H9 (cell line): ENCODE data around the gene TRIM50. TPM values are rescaled to one million over a fixed set of nuclear protein-coding genes. Genes with fewer than 3 reads are reported as not detected.

Source experiments
- DNase-seq: peaks from one replicate; pipeline ENCODE4 v3.0.0-alpha.2; 2017
- H2AFZ ChIP-seq: one replicate; pipeline ENCODE4 v1.6.1; 2013; ENCODE audit warnings: mild to moderate bottlenecking, low read length, control low read depth, moderate library complexity
- H2AK5ac ChIP-seq: 2 replicates; pipeline ENCODE4 v1.6.1; 2013; ENCODE audit warnings: low read length, control low read depth, mixed read lengths; ENCODE audit not compliant: insufficient read length
- H2BK120ac ChIP-seq: one replicate; pipeline ENCODE4 v1.6.1; 2013; ENCODE audit warnings: low read depth, mild to moderate bottlenecking, low read length, control low read depth, inconsistent platforms; ENCODE audit not compliant: poor library complexity, severe bottlenecking
- H2BK12ac ChIP-seq: 2 replicates; pipeline ENCODE4 v1.6.1; 2013; ENCODE audit warnings: low read length, control low read depth, mixed read lengths, low read depth; ENCODE audit not compliant: insufficient read length
- H2BK15ac ChIP-seq: 2 replicates; pipeline ENCODE4 v1.6.1; 2013; ENCODE audit warnings: low read depth, low read length, control low read depth
- H2BK20ac ChIP-seq: one replicate; pipeline ENCODE4 v1.6.1; 2013; ENCODE audit warnings: low read depth, mild to moderate bottlenecking, low read length, control low read depth, inconsistent platforms; ENCODE audit not compliant: poor library complexity, severe bottlenecking
- H2BK5ac ChIP-seq: 2 replicates; pipeline ENCODE4 v1.6.1; 2013; ENCODE audit warnings: low read length, control low read depth, mixed read lengths; ENCODE audit not compliant: insufficient read length
- H3K14ac ChIP-seq: 2 replicates; pipeline ENCODE4 v1.6.1; 2013; ENCODE audit warnings: low read length, control low read depth; ENCODE audit not compliant: insufficient read depth
- H3K18ac ChIP-seq: 2 replicates; pipeline ENCODE4 v1.6.1; 2013; ENCODE audit warnings: low read depth, mild to moderate bottlenecking, mixed read lengths, low read length, control low read depth; ENCODE audit not compliant: insufficient read length
- H3K23ac ChIP-seq: 2 replicates; pipeline ENCODE4 v1.6.1; 2013; ENCODE audit warnings: low read length, control low read depth, mixed read lengths, low read depth; ENCODE audit not compliant: insufficient read length
- H3K23me2 ChIP-seq: 2 replicates; pipeline ENCODE4 v1.6.1; 2013; ENCODE audit warnings: low read depth, mild to moderate bottlenecking, mixed read lengths, low read length, control low read depth; ENCODE audit not compliant: insufficient read length, poor library complexity, severe bottlenecking
- H3K27ac ChIP-seq: 2 replicates; pipeline ENCODE4 v1.5.1; 2013; ENCODE audit warnings: low read length, control low read depth, mixed read lengths, low read depth; ENCODE audit not compliant: insufficient read length
- H3K27me3 ChIP-seq: 2 replicates; pipeline ENCODE4 v1.6.1; 2013; ENCODE audit warnings: low read length, control low read depth, inconsistent platforms; ENCODE audit not compliant: insufficient read depth
- H3K4ac ChIP-seq: 2 replicates; pipeline ENCODE4 v1.6.1; 2013; ENCODE audit warnings: low read depth, mild to moderate bottlenecking, control low read depth, inconsistent platforms, low read length, moderate library complexity
- H3K4me1 ChIP-seq: 2 replicates; pipeline ENCODE4 v1.6.1; 2013; ENCODE audit warnings: low read length, control low read depth, inconsistent platforms; ENCODE audit not compliant: insufficient read depth
- H3K4me2 ChIP-seq: 2 replicates; pipeline ENCODE4 v1.6.1; 2013; ENCODE audit warnings: low read length, control low read depth, mixed read lengths; ENCODE audit not compliant: insufficient read length, insufficient read depth
- H3K56ac ChIP-seq: 2 replicates; pipeline ENCODE4 v1.6.1; 2013; ENCODE audit warnings: low read depth, mild to moderate bottlenecking, mixed read lengths, low read length, control low read depth; ENCODE audit not compliant: insufficient read length
- H3K79me1 ChIP-seq: 2 replicates; pipeline ENCODE4 v1.6.1; 2013; ENCODE audit warnings: low read depth, mild to moderate bottlenecking, moderate library complexity, low read length, control low read depth, inconsistent platforms; ENCODE audit not compliant: insufficient read depth, poor library complexity, severe bottlenecking
- H3K79me2 ChIP-seq: 2 replicates; pipeline ENCODE4 v1.6.1; 2013; ENCODE audit warnings: low read length, control low read depth, inconsistent platforms; ENCODE audit not compliant: insufficient read depth
- H3K9ac ChIP-seq: 2 replicates; pipeline ENCODE4 v1.6.1; 2013; ENCODE audit warnings: low read length, control low read depth, mixed read lengths; ENCODE audit not compliant: insufficient read length; ENCODE audit errors: extremely low read depth
- H3K9me3 ChIP-seq: one replicate; pipeline ENCODE4 v1.6.1; 2013; ENCODE audit warnings: low read depth, low read length, inconsistent platforms; ENCODE audit not compliant: control insufficient read depth
- H3T11ph ChIP-seq: one replicate; pipeline ENCODE4 v1.6.1; 2013; ENCODE audit warnings: mild to moderate bottlenecking, low read length, control low read depth, inconsistent platforms
- H4K20me1 ChIP-seq: one replicate; pipeline ENCODE4 v1.6.1; 2013; ENCODE audit not compliant: control insufficient read depth, insufficient read length, insufficient read depth
- H4K5ac ChIP-seq: 2 replicates; pipeline ENCODE4 v1.6.1; 2013; ENCODE audit warnings: low read depth, mild to moderate bottlenecking, mixed read lengths, low read length, control low read depth; ENCODE audit not compliant: insufficient read length
- H4K8ac ChIP-seq: replicated peaks from 2 replicates; pipeline ENCODE4 v1.6.1; 2013; ENCODE audit warnings: low read length, control low read depth, mixed read lengths, low read depth; ENCODE audit not compliant: insufficient read length
- H4K91ac ChIP-seq: 2 replicates; pipeline ENCODE4 v1.6.1; 2013; ENCODE audit warnings: low read depth, mild to moderate bottlenecking, moderate library complexity, mixed read lengths, low read length, control low read depth; ENCODE audit not compliant: insufficient read length
- H3K27ac Mint-ChIP-seq, 3 experiments: 2 replicates in 2 of 3; 3 replicates in 1 of 3; pipeline ENCODE4 v1.8.0; 2020 to 2021; ENCODE audit warnings: mixed read lengths in 3 of 3, mild to moderate bottlenecking in 1 of 3, moderate library complexity in 1 of 3
- H3K27me3 Mint-ChIP-seq: 2 replicates; pipeline ENCODE4 v1.8.0; 2021; ENCODE audit warnings: low read depth, mild to moderate bottlenecking, moderate library complexity, mixed read lengths
- H3K36me3 Mint-ChIP-seq, 3 experiments: 2 replicates in 2 of 3; 3 replicates in 1 of 3; pipeline ENCODE4 v1.8.0; 2020 to 2021; ENCODE audit warnings: low read depth in 3 of 3, mixed read lengths in 3 of 3; ENCODE audit not compliant: insufficient read depth in 1 of 3
- H3K4me1 Mint-ChIP-seq, 2 experiments: 2 replicates each; pipeline ENCODE4 v1.8.0; 2020; ENCODE audit warnings: mixed read lengths in 2 of 2
- H3K4me3 Mint-ChIP-seq, 2 experiments: 2 replicates in 1 of 2; 3 replicates in 1 of 2; pipeline ENCODE4 v1.8.0; 2020 to 2021; ENCODE audit warnings: mild to moderate bottlenecking in 2 of 2, mixed read lengths in 2 of 2, moderate library complexity in 1 of 2
- H3K9me3 Mint-ChIP-seq, 2 experiments: 2 replicates in 1 of 2; 3 replicates in 1 of 2; pipeline ENCODE4 v1.8.0; 2020; ENCODE audit warnings: mild to moderate bottlenecking in 2 of 2, mixed read lengths in 2 of 2, moderate library complexity in 1 of 2
- WGBS: extraction: QIAGEN DNeasy Blood & Tissue Kit; methylation state at CpG from one replicate; pipeline ENCODE4 v1.1.7; 2013; ENCODE audit warnings: missing lambda C conversion rate, low lambda C conversion rate, mixed read lengths; ENCODE audit not compliant: insufficient read length; ENCODE audit errors: extremely low coverage; 5-methylcytosine and 5-hydroxymethylcytosine counted together
- total RNA-seq: library from RNA; stranded (reverse); gene quantifications from 2 replicates; pipeline ENCODE4 v1.2.1, GENCODE V29; 2021
- TF ChIP-seq, protein P1 (sequence below): fragments of 200-600 bp; sonication (generic); conservative IDR thresholded peaks from 3 replicates; pipeline ENCODE4 v1.8.0; 2021; ENCODE audit warnings: antibody characterized with exemption, mild to moderate bottlenecking

Gene TRIM50
- total RNA-seq, 1 experiment from 2014 or later, result not detected

DNA sequence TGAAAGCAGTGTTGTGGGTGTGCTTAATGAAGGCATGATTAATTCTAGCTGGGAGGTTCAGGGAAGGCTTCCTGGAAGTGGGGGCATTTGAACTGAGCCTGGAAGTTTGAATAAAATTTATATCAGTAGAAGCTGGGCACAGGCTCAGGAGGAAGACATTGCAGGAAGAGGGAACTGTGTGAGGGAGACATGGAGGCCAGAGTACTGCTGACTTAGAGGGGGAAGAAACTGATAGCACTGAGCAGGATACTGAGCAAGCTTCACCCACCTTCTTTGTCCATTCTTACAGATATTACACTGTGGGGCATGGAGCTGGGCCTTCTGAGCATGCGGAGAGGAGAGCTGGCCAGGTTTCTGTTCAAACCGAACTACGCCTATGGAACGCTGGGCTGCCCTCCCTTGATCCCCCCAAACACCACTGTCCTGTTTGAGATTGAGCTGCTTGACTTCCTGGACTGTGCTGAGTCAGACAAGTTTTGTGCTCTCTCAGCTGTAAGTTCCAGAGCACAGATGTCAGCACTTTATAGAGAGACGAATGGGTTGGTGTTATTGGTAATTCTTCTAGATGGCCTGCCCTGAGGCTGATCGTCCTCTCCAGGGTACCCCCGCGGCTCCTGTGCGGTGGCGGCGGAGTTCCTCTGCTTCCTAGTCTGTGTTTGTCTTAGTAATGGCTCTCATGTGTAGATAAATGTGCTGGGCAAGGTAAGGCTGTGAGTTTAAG, 2.1 kb upstream of the TRIM50 start:
- no peak overlapping the region for H4K8ac ChIP-seq
- H3K79me1 ChIP-seq, result no peaks in the 10 kb centered on the region
- TF ChIP-seq, protein P1, sequence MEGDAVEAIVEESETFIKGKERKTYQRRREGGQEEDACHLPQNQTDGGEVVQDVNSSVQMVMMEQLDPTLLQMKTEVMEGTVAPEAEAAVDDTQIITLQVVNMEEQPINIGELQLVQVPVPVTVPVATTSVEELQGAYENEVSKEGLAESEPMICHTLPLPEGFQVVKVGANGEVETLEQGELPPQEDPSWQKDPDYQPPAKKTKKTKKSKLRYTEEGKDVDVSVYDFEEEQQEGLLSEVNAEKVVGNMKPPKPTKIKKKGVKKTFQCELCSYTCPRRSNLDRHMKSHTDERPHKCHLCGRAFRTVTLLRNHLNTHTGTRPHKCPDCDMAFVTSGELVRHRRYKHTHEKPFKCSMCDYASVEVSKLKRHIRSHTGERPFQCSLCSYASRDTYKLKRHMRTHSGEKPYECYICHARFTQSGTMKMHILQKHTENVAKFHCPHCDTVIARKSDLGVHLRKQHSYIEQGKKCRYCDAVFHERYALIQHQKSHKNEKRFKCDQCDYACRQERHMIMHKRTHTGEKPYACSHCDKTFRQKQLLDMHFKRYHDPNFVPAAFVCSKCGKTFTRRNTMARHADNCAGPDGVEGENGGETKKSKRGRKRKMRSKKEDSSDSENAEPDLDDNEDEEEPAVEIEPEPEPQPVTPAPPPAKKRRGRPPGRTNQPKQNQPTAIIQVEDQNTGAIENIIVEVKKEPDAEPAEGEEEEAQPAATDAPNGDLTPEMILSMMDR, result no peak
- H3K23ac ChIP-seq, result no peak overlapping the region
- no peak overlapping the region for H3K27ac ChIP-seq
- H3T11ph ChIP-seq, result no peak overlapping the region
- Mint-ChIP-seq H3K9me3 (no peaks in the 10 kb centered on the region), H3K27me3 (peaks cover 2% of the 10 kb centered on the region), H3K4me3 (no peak overlapping the region), H3K4me1 (peaks cover 12 to 24% of the 10 kb centered on the region in 2 experiments), H3K36me3 (no peaks in the 10 kb centered on the region), H3K27ac (no peak overlapping the region)
- DNase-seq, result no peak
- H3K4me2 ChIP-seq, result no peak overlapping the region
- H3K23me2 ChIP-seq, result no peaks in the 10 kb centered on the region
- no peak overlapping the region for H2AFZ ChIP-seq
- H2BK120ac ChIP-seq, result no peak overlapping the region
- no peaks in the 10 kb centered on the region for H3K79me2 ChIP-seq
- H3K9ac ChIP-seq, result no peak overlapping the region
- H3K4me1 ChIP-seq, result 0 out of 2 replicates have a peak, but pooled peaks cover 2% of the 10 kb centered on the region
- no peak overlapping the region for H3K56ac ChIP-seq
- no peak overlapping the region; the same call in 1 of the 2 replicates for H3K14ac ChIP-seq
- H4K5ac ChIP-seq, result no peak overlapping the region
- no peak overlapping the region for H4K91ac ChIP-seq
- no peak overlapping the region for H2BK5ac ChIP-seq
- H3K9me3 ChIP-seq, result no peaks in the 10 kb centered on the region
- H2AK5ac ChIP-seq, result no peak overlapping the region
- no CpG with 5 or more reads among the region's 11 CpGs for WGBS
- no peak overlapping the region for H2BK12ac ChIP-seq
- no peak overlapping the region for H2BK20ac ChIP-seq
- H2BK15ac ChIP-seq, result no peak overlapping the region
- H4K20me1 ChIP-seq, result no peaks in the 10 kb centered on the region
- H3K4ac ChIP-seq, result no peak overlapping the region
- no peaks in the 10 kb centered on the region for H3K27me3 ChIP-seq
- H3K18ac ChIP-seq, result no peak overlapping the region
